Karpas-422 (cell line): Measurements from ENCODE around the gene CHST5. TPM values are rescaled to one million over a fixed set of nuclear protein-coding genes. Genes with fewer than 3 reads are reported as not detected.
"Not testable (repeated sequence)": the region's sequence is repeated elsewhere in the genome, so short reads cannot be mapped to it uniquely, and the experiment has no call there.

Source experiments
- DNase-seq: peaks from one replicate; pipeline ENCODE4 v3.0.0-alpha.2; 2015
- H2AFZ ChIP-seq: fragments of 200-600 bp; sonication (generic); 2 replicates; pipeline ENCODE4 v1.6.1; 2014; ENCODE audit warnings: antibody characterized with exemption, low read length, mixed read lengths
- H3K27ac ChIP-seq: fragments of 200-600 bp; sonication (generic); 2 replicates; pipeline ENCODE4 v1.5.1; 2014; ENCODE audit warnings: mild to moderate bottlenecking, low read length, moderate library complexity
- H3K27me3 ChIP-seq: fragments of 200-600 bp; sonication (generic); 2 replicates; pipeline ENCODE4 v1.6.1; 2014; ENCODE audit warnings: low read length, mixed read lengths
- H3K36me3 ChIP-seq: fragments of 200-600 bp; sonication (generic); 2 replicates; pipeline ENCODE4 v1.6.1; 2014; ENCODE audit warnings: low read length, mixed read lengths; ENCODE audit not compliant: insufficient read depth
- H3K4me1 ChIP-seq: fragments of 200-600 bp; sonication (generic); 2 replicates; pipeline ENCODE4 v1.6.1; 2014; ENCODE audit warnings: mild to moderate bottlenecking, low read length, mixed read lengths
- H3K4me2 ChIP-seq: fragments of 200-600 bp; sonication (generic); 2 replicates; pipeline ENCODE4 v1.6.1; 2014; ENCODE audit warnings: low read length, low read depth, mild to moderate bottlenecking; ENCODE audit not compliant: poor library complexity, severe bottlenecking
- H3K4me3 ChIP-seq: fragments of 200-600 bp; sonication (generic); 2 replicates; pipeline ENCODE4 v1.5.1; 2014; ENCODE audit warnings: mild to moderate bottlenecking, antibody characterized with exemption, low read length, mixed read lengths
- H3K79me2 ChIP-seq: fragments of 200-600 bp; sonication (generic); 2 replicates; pipeline ENCODE4 v1.6.1; 2014; ENCODE audit warnings: mild to moderate bottlenecking, low read length, mixed read lengths
- H3K9ac ChIP-seq: fragments of 200-600 bp; sonication (generic); 2 replicates; pipeline ENCODE4 v1.6.0; 2014; ENCODE audit warnings: low read length
- H3K9me2 ChIP-seq: fragments of 200-600 bp; sonication (generic), shearing (Covaris generic); replicated peaks from 2 replicates; pipeline ENCODE4 v1.6.0; 2014; ENCODE audit warnings: mild to moderate bottlenecking, low read length, moderate library complexity; ENCODE audit not compliant: insufficient read depth
- H3K9me3 ChIP-seq: fragments of 300-700, 200-600 bp; sonication (generic); 2 replicates; pipeline ENCODE4 v1.6.1; 2014; ENCODE audit warnings: low read length, mixed read lengths
- H4K20me1 ChIP-seq: fragments of 200-600 bp; sonication (generic); 2 replicates; pipeline ENCODE4 v1.6.1; 2014; ENCODE audit warnings: mild to moderate bottlenecking, antibody characterized with exemption, low read length, low read depth; ENCODE audit not compliant: insufficient read depth
- total RNA-seq: library from RNA; depleted of rRNA; stranded (reverse); fragments of >200 nt; shearing (Covaris generic); gene quantifications from 2 replicates; pipeline ENCODE4 v1.2.3, GENCODE V29; 2014; ENCODE audit warnings: low replicate concordance

CHST5 gene
- total RNA-seq, 1 experiment from 2014 or later: 0.97 TPM

- DNase-seq: no peak
- no peak overlapping the region for H3K9ac ChIP-seq
- H3K27me3 ChIP-seq: no peaks in the 10 kb centered on the region
- H4K20me1 ChIP-seq: no peaks in the 10 kb centered on the region
- H3K27ac ChIP-seq: no peak overlapping the region
- H3K4me2 ChIP-seq: no peak overlapping the region
- no peak overlapping the region for H2AFZ ChIP-seq
- H3K79me2 ChIP-seq: no peaks in the 10 kb centered on the region
- H3K4me1 ChIP-seq: no peaks in the 10 kb centered on the region
- H3K4me3 ChIP-seq: no peak overlapping the region
- H3K36me3 ChIP-seq: no peaks in the 10 kb centered on the region
- no peaks in the 10 kb centered on the region for H3K9me3 ChIP-seq
- no peaks in the 10 kb centered on the region for H3K9me2 ChIP-seq
These were observed 3.7 kb downstream of the CHST5 start for GRCh38 chr16:75532142-75532765.

GRCh38 chr16:75529959-75530358 lies 5.9 kb downstream of the CHST5 start:
- Histone ChIP-seq H3K4me3 (no peak overlapping the region), H3K9me3 (no peaks in the 10 kb centered on the region), H3K27ac (no peak overlapping the region), H3K4me2 (no peak overlapping the region), H3K9me2 (no peaks in the 10 kb centered on the region), H4K20me1 (no peaks in the 10 kb centered on the region), H3K36me3 (no peaks in the 10 kb centered on the region), H3K79me2 (no peaks in the 10 kb centered on the region), H3K27me3 (no peaks in the 10 kb centered on the region), H3K9ac (no peak overlapping the region), H2AFZ (no peak overlapping the region), H3K4me1 (no peaks in the 10 kb centered on the region)
- DNase-seq: no peak

GRCh38 chr16:75529056-75529905 lies 6.6 kb downstream of the CHST5 start:
- Histone ChIP-seq H4K20me1 (no peaks in the 10 kb centered on the region), H3K27me3 (no peaks in the 10 kb centered on the region), H3K4me1 (no peaks in the 10 kb centered on the region), H3K4me2 (no peak overlapping the region), H3K79me2 (no peaks in the 10 kb centered on the region), H3K9me3 (no peaks in the 10 kb centered on the region), H3K27ac (no peak overlapping the region), H3K36me3 (no peaks in the 10 kb centered on the region), H3K9me2 (no peaks in the 10 kb centered on the region), H2AFZ (no peak overlapping the region), H3K4me3 (no peak overlapping the region), H3K9ac (no peak overlapping the region)
- no peak for DNase-seq

GRCh38 chr16:75527825-75528299 lies 8.0 kb downstream of the CHST5 start:
- H3K4me2 ChIP-seq: no peak overlapping the region
- H3K27me3 ChIP-seq: no peaks in the 10 kb centered on the region
- no peak overlapping the region for H3K27ac ChIP-seq
- H3K36me3 ChIP-seq: no peaks in the 10 kb centered on the region
- no peaks in the 10 kb centered on the region for H3K4me1 ChIP-seq
- no peaks in the 10 kb centered on the region for H3K79me2 ChIP-seq
- no peaks in the 10 kb centered on the region for H3K9me2 ChIP-seq
- H3K4me3 ChIP-seq: no peak overlapping the region
- DNase-seq: no peak
- H3K9ac ChIP-seq: no peak overlapping the region
- H4K20me1 ChIP-seq: no peaks in the 10 kb centered on the region
- no peaks in the 10 kb centered on the region for H3K9me3 ChIP-seq
- no peak overlapping the region for H2AFZ ChIP-seq

- Histone ChIP-seq H3K9me2 (no peaks in the 10 kb centered on the region), H2AFZ (no peak overlapping the region), H3K9ac (no peak overlapping the region), H3K79me2 (no peaks in the 10 kb centered on the region), H3K9me3 (no peaks in the 10 kb centered on the region), H3K4me2 (no peak overlapping the region), H3K27me3 (no peaks in the 10 kb centered on the region), H3K27ac (no peak overlapping the region), H3K4me3 (no peak overlapping the region), H3K4me1 (no peaks in the 10 kb centered on the region), H3K36me3 (no peaks in the 10 kb centered on the region), H4K20me1 (no peaks in the 10 kb centered on the region)
- DNase-seq: no peak
These were observed 9.7 kb downstream of the CHST5 start for GRCh38 chr16:75526032-75526790.

GRCh38 chr16:75519175-75519574 lies 16.7 kb downstream of the CHST5 start:
- no peaks in the 10 kb centered on the region for H4K20me1 ChIP-seq
- no peak overlapping the region for H3K4me3 ChIP-seq
- no peak for DNase-seq
- H3K9me3 ChIP-seq: no peaks in the 10 kb centered on the region
- no peak overlapping the region for H3K9ac ChIP-seq
- H3K9me2 ChIP-seq: no peaks in the 10 kb centered on the region
- peaks cover 4% of the 10 kb centered on the region; the same call in 1 of the 2 replicates for H3K79me2 ChIP-seq
- H2AFZ ChIP-seq: no peak overlapping the region
- no peaks in the 10 kb centered on the region for H3K36me3 ChIP-seq
- H3K27ac ChIP-seq: no peak overlapping the region
- no peak overlapping the region for H3K4me2 ChIP-seq
- no peaks in the 10 kb centered on the region for H3K27me3 ChIP-seq
- peaks cover 6% of the 10 kb centered on the region for H3K4me1 ChIP-seq

- not testable (repeated sequence) for H3K9me2 ChIP-seq, H3K27ac ChIP-seq
These were observed 19.5 kb downstream of the CHST5 start for GRCh38 chr16:75516189-75516966.

More at GRCh38 chr16:75516189-75516966, 19.5 kb downstream of the CHST5 start:
- not testable (repeated sequence) for H4K20me1 ChIP-seq, H3K79me2 ChIP-seq, H3K27me3 ChIP-seq, H3K4me1 ChIP-seq, H3K36me3 ChIP-seq, H3K9me3 ChIP-seq
- Histone ChIP-seq H3K4me2 (peak overlapping the region; percentile 93), H3K4me3 (peak overlapping the region; percentile 87), H3K9ac (peak overlapping the region; percentile 93), H2AFZ (peak overlapping the region; percentile 100)
- DNase-seq: peak; percentile 46
